ENCODE measurements around the gene GPHN.

- no peak for TF ChIP-seq CTCF (IDR thresholded peaks at IDR 0.05)
- TF ChIP-seq POLR2A (IDR thresholded peaks at IDR 0.05), result no peak
Observed at GRCh38 chr14:66464261-66464660, 43.7 kb upstream of the GPHN start.

All from heart left ventricle (tissue), 13 donors.